Stomach (tissue), 4 donors: ENCODE data around the gene NTRK2.

Experiments
- CTCF ChIP-seq, 7 experiments: fragments of 450-650 bp in 4 of 7; fragments of 200-600 bp in 3 of 7; sonication (generic) in 3 of 7; IDR thresholded peaks; one replicate each; pipeline ENCODE4 v1.5.1; 2016 to 2019; ENCODE audit warnings: antibody characterized with exemption in 7 of 7, control low read depth in 2 of 7, mild to moderate bottlenecking in 1 of 7
- EP300 ChIP-seq: sonication (generic); formaldehyde crosslinking; IDR thresholded peaks from one replicate; pipeline ENCODE4 v1.6.1; 2017; ENCODE audit warnings: antibody characterized with exemption
- POLR2A ChIP-seq, 4 donors: fragments of 450-650 bp; IDR thresholded peaks; one replicate each; pipeline ENCODE4 v1.6.1; 2016; ENCODE audit warnings: antibody characterized with exemption in 4 of 4, control low read depth in 2 of 4, mild to moderate bottlenecking in 1 of 4, moderate library complexity in 1 of 4

- TF ChIP-seq CTCF (IDR thresholded peaks at IDR 0.05) (no peak), EP300 (no peak), POLR2A (IDR thresholded peaks at IDR 0.05) (no peak)
These were observed 157.8 kb downstream of the NTRK2 start for GRCh38 chr9:84827216-84827765.
